ENCODE data around the gene CRX. TPM values are rescaled to one million over a fixed set of nuclear protein-coding genes. Genes with fewer than 3 reads are reported as not detected.
"Not testable (repeated sequence)": the region's sequence is repeated elsewhere in the genome, so short reads cannot be mapped to it uniquely, and the experiment has no call there.

The CRX gene
- total RNA-seq, 1 donor from 2014 or later = not detected

- Mint-ChIP-seq H3K4me3 (ENCODE audit: low read depth) (no peak overlapping the region), H3K36me3 (ENCODE audit: insufficient read depth) (no peaks in the 10 kb centered on the region)
Measured at GRCh38 chr19:47861630-47862029, 39.9 kb downstream of the CRX start.

GRCh38 chr19:47863514-47863936 is 41.8 kb downstream of the CRX start:
- H3K27me3 Mint-ChIP-seq = peaks cover 5% of the 10 kb centered on the region
- peak; percentile 96 for DNase-seq (ENCODE audit: low spot score, unreplicated experiment)
- H3K9me3 Mint-ChIP-seq (ENCODE audit: low read depth) = peaks cover 3% of the 10 kb centered on the region
- peak; percentile 99 for TF ChIP-seq CTCF (IDR thresholded peaks at IDR 0.05; ENCODE audit: unreplicated experiment)
- H3K36me3 Mint-ChIP-seq (ENCODE audit: insufficient read depth) = no peaks in the 10 kb centered on the region
- H3K4me1 Mint-ChIP-seq (ENCODE audit: low read depth) = no peaks in the 10 kb centered on the region
- no peak overlapping the region for H3K4me3 Mint-ChIP-seq (ENCODE audit: low read depth)
- no peak overlapping the region for H3K27ac Mint-ChIP-seq

More at GRCh38 chr19:47861630-47862029, 39.9 kb downstream of the CRX start:
- TF ChIP-seq CTCF (IDR thresholded peaks at IDR 0.05; ENCODE audit: unreplicated experiment) = no peak
- peaks cover 5% of the 10 kb centered on the region for H3K27me3 Mint-ChIP-seq
- H3K9me3 Mint-ChIP-seq (ENCODE audit: low read depth) = peaks cover 3% of the 10 kb centered on the region
- no peak for DNase-seq (ENCODE audit: low spot score, unreplicated experiment)
- no peaks in the 10 kb centered on the region for H3K4me1 Mint-ChIP-seq (ENCODE audit: low read depth)
- no peak overlapping the region for H3K27ac Mint-ChIP-seq

GRCh38 chr19:47865166-47865565 is 43.4 kb downstream of the CRX start:
- DNase-seq (ENCODE audit: low spot score, unreplicated experiment) = no peak
- no peak overlapping the region for H3K27ac Mint-ChIP-seq
- H3K36me3 Mint-ChIP-seq (ENCODE audit: insufficient read depth) = no peaks in the 10 kb centered on the region
- H3K4me1 Mint-ChIP-seq (ENCODE audit: low read depth) = no peaks in the 10 kb centered on the region
- H3K27me3 Mint-ChIP-seq = peaks cover 5% of the 10 kb centered on the region
- TF ChIP-seq CTCF (IDR thresholded peaks at IDR 0.05; ENCODE audit: unreplicated experiment) = no peak
- peaks cover 3% of the 10 kb centered on the region for H3K9me3 Mint-ChIP-seq (ENCODE audit: low read depth)
- H3K4me3 Mint-ChIP-seq (ENCODE audit: low read depth) = no peak overlapping the region

GRCh38 chr19:47878906-47879305 is 57.2 kb downstream of the CRX start:
- no peak for TF ChIP-seq CTCF (IDR thresholded peaks at IDR 0.05; ENCODE audit: unreplicated experiment)
- no peaks in the 10 kb centered on the region for H3K27me3 Mint-ChIP-seq
- no peaks in the 10 kb centered on the region for H3K36me3 Mint-ChIP-seq (ENCODE audit: insufficient read depth)
- no peak for DNase-seq (ENCODE audit: low spot score, unreplicated experiment)
- H3K27ac Mint-ChIP-seq = no peak overlapping the region
- peaks cover 6% of the 10 kb centered on the region for H3K4me1 Mint-ChIP-seq (ENCODE audit: low read depth)
- no peak overlapping the region for H3K4me3 Mint-ChIP-seq (ENCODE audit: low read depth)
- H3K9me3 Mint-ChIP-seq (ENCODE audit: low read depth) = peaks cover 3% of the 10 kb centered on the region

GRCh38 chr19:47879385-47879784 is 57.6 kb downstream of the CRX start:
- not testable (repeated sequence) for H3K27ac Mint-ChIP-seq; H3K9me3 Mint-ChIP-seq (ENCODE audit: low read depth); H3K27me3 Mint-ChIP-seq; DNase-seq (ENCODE audit: low spot score, unreplicated experiment); H3K4me1 Mint-ChIP-seq (ENCODE audit: low read depth); H3K36me3 Mint-ChIP-seq (ENCODE audit: insufficient read depth); H3K4me3 Mint-ChIP-seq (ENCODE audit: low read depth)

- H3K9me3 Mint-ChIP-seq (ENCODE audit: low read depth) = peaks cover 3% of the 10 kb centered on the region
- H3K4me1 Mint-ChIP-seq (ENCODE audit: low read depth) = peaks cover 18% of the 10 kb centered on the region
- no peak for DNase-seq (ENCODE audit: low spot score, unreplicated experiment)
- H3K27ac Mint-ChIP-seq = no peak overlapping the region
- H3K27me3 Mint-ChIP-seq = peaks cover 6% of the 10 kb centered on the region
- TF ChIP-seq CTCF (IDR thresholded peaks at IDR 0.05; ENCODE audit: unreplicated experiment) = no peak
- no peak overlapping the region for H3K4me3 Mint-ChIP-seq (ENCODE audit: low read depth)
- H3K36me3 Mint-ChIP-seq (ENCODE audit: insufficient read depth) = no peaks in the 10 kb centered on the region
Measured at GRCh38 chr19:47881757-47882156, 60.0 kb downstream of the CRX start.

Measured in progenitor cell of endocrine pancreas (in vitro differentiated cells).